Measurements from ENCODE around the gene NOLC1. TPM values are rescaled to one million over a fixed set of nuclear protein-coding genes. Genes with fewer than 3 reads are reported as not detected.
"Not testable (repeated sequence)": the region's sequence is repeated elsewhere in the genome, so short reads cannot be mapped to it uniquely, and the experiment has no call there.

The NOLC1 gene
- total RNA-seq, 2 experiments from 2014 or later = 57.0 to 64.3 TPM

GRCh38 chr10:102170602-102171001 lies 18.4 kb downstream of the NOLC1 start:
- H3K9me3 Mint-ChIP-seq = no peaks in the 10 kb centered on the region
- H3K27me3 Mint-ChIP-seq = peaks cover 5% of the 10 kb centered on the region
- ChIA-PET POLR2A (interaction anchor here (0.7 to 2.8 kb wide), 5 partner anchors 18 to 228 kb away, joined by 3 to 12 read pairs (median 3); partner anchors contain the start of gene NOLC1), CTCF (interaction anchor here (0.5 to 7.8 kb wide), 13 partner anchors 10 to 413 kb away, joined by 3 to 93 read pairs (median 11); partner anchors contain the start of genes ELOVL3 and PPRC1)
- peaks cover 20% of the 10 kb centered on the region for H3K4me1 Mint-ChIP-seq
- H3K27ac Mint-ChIP-seq = no peak overlapping the region
- H3K4me3 Mint-ChIP-seq = no peak overlapping the region
- no peak for DNase-seq
- no peaks in the 10 kb centered on the region for H3K36me3 Mint-ChIP-seq (ENCODE audit: low read depth)

DNA sequence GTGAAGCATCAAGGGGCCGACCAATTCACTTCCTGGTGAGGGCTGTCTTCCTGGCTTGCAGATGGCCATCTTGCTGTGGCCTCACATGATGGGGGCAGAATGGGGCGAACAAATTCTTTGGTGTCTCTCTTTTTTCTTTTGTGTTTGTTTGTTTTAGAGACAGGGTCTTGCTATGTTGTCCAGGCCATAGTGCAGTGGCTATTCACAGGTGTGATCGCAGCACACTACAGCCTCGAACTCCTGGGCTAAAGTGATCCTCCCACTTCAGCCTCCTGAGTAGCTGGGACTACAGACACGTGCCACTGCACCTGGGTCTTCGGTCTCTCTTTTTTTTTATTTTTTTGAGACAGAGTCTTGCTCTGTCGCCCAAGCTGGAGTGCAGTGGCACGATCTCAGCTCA lies 20.1 kb downstream of the NOLC1 start:
- POLR2A ChIA-PET = no interaction called here
- no peak overlapping the region for H3K4me3 Mint-ChIP-seq
- H3K27me3 Mint-ChIP-seq = peaks cover 5% of the 10 kb centered on the region
- DNase-seq = no peak
- H3K9me3 Mint-ChIP-seq = no peaks in the 10 kb centered on the region
- no peaks in the 10 kb centered on the region for H3K36me3 Mint-ChIP-seq (ENCODE audit: low read depth)
- H3K4me1 Mint-ChIP-seq = peaks cover 13% of the 10 kb centered on the region
- no peak overlapping the region for H3K27ac Mint-ChIP-seq
- CTCF ChIA-PET = interaction anchor here (0.6 to 7.8 kb wide), 2 partner anchors 58 to 151 kb away, joined by 4 to 90 read pairs; no protein-coding TSS in a partner anchor

DNA sequence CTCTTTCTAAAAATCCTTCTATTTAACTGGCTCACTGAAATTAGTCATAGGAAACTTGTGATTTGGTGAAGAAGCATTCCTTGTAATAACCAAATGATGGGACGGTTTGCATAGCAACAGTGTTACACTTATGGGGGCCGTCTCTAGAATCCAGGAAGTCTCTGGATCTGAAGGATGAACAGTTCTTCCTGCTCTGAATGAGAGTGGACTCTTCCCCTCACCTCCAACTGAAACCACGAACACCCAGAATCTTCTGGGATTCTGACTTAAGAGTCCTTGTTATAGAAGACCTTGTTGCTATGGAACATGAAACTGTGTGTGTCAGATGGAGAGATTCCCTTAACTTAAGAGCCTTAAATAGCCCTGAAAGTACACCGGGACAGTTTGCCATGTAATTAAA lies 23.2 kb downstream of the NOLC1 start:
- CTCF ChIA-PET = interaction anchor here (1.0 kb wide), 1 partner anchor 408 kb away, joined by 3 read pairs; no protein-coding TSS in a partner anchor
- Mint-ChIP-seq H3K4me1 (peaks cover 2% of the 10 kb centered on the region), H3K27ac (no peak overlapping the region), H3K27me3 (peaks cover 12% of the 10 kb centered on the region), H3K36me3 (ENCODE audit: low read depth) (no peaks in the 10 kb centered on the region), H3K4me3 (no peak overlapping the region), H3K9me3 (no peaks in the 10 kb centered on the region)
- POLR2A ChIA-PET = no interaction called here
- no peak for DNase-seq

GRCh38 chr10:102184606-102185005 lies 32.4 kb downstream of the NOLC1 start:
- H3K27ac Mint-ChIP-seq = no peak overlapping the region
- CTCF ChIA-PET = interaction anchor here (2.0 kb wide), 1 partner anchor 15 kb away, joined by 6 read pairs; no protein-coding TSS in a partner anchor

GRCh38 chr10:102185272-102185671 lies 33.1 kb downstream of the NOLC1 start:
- Mint-ChIP-seq H3K4me1 (peaks cover 17% of the 10 kb centered on the region), H3K36me3 (ENCODE audit: low read depth) (peaks cover 5% of the 10 kb centered on the region), H3K4me3 (no peak overlapping the region), H3K27ac (no peak overlapping the region), H3K27me3 (peaks cover 7% of the 10 kb centered on the region), H3K9me3 (peaks cover 13% of the 10 kb centered on the region)
- ChIA-PET CTCF (interaction anchor here (2.0 kb wide), 1 partner anchor 16 kb away, joined by 6 read pairs; no protein-coding TSS in a partner anchor), POLR2A (no interaction called here)
- DNase-seq = no peak

More at GRCh38 chr10:102184606-102185005, 32.4 kb downstream of the NOLC1 start:
- POLR2A ChIA-PET = no interaction called here
- H3K36me3 Mint-ChIP-seq (ENCODE audit: low read depth) = peaks cover 5% of the 10 kb centered on the region
- H3K27me3 Mint-ChIP-seq = peaks cover 7% of the 10 kb centered on the region
- H3K9me3 Mint-ChIP-seq = peaks cover 13% of the 10 kb centered on the region
- H3K4me3 Mint-ChIP-seq = no peak overlapping the region
- DNase-seq = no peak
- peaks cover 14% of the 10 kb centered on the region for H3K4me1 Mint-ChIP-seq

DNA sequence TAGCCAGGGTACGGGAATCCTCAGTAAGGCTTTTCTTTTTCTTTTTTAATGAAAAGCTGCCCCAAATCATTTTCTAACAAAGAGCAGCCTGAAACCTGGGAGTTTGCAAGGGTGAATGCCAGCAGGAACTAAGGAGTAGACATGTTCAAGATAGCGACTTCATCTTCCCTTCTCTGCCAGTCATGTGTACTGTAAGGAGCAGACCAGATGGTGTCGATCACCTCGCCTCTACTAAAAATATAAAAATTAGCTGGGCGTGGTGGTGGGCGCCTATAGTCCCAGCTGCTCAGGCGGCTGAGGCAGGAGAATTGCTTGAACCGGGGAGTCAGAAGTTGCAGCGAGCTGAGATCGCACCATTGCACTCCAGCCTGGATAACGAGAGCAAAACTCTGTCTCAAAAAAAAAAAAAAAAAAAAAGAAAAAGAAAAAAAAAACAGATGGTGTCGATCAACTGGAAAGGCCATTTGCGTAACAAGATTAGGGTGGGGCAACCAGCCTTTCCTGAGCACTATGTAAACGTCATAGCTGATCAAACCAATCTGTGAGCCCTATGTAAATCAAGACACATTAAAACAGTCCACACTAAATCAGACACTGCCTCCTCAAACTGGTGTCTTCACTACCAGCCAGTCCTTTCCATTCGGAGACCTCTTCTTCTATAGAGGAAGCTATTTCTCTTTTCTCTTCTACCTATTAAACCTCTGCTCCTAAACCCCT lies 33.8 kb downstream of the NOLC1 start:
- peaks cover 5% of the 10 kb centered on the region for H3K27me3 Mint-ChIP-seq
- peaks cover 17% of the 10 kb centered on the region for H3K4me1 Mint-ChIP-seq
- peaks cover 13% of the 10 kb centered on the region for H3K9me3 Mint-ChIP-seq
- no peak for DNase-seq
- no peak overlapping the region for H3K27ac Mint-ChIP-seq
- POLR2A ChIA-PET = no interaction called here
- peaks cover 5% of the 10 kb centered on the region for H3K36me3 Mint-ChIP-seq (ENCODE audit: low read depth)
- CTCF ChIA-PET = interaction anchor here (2.0 kb wide), 1 partner anchor 17 kb away, joined by 6 read pairs; no protein-coding TSS in a partner anchor
- H3K4me3 Mint-ChIP-seq = no peak overlapping the region

DNA sequence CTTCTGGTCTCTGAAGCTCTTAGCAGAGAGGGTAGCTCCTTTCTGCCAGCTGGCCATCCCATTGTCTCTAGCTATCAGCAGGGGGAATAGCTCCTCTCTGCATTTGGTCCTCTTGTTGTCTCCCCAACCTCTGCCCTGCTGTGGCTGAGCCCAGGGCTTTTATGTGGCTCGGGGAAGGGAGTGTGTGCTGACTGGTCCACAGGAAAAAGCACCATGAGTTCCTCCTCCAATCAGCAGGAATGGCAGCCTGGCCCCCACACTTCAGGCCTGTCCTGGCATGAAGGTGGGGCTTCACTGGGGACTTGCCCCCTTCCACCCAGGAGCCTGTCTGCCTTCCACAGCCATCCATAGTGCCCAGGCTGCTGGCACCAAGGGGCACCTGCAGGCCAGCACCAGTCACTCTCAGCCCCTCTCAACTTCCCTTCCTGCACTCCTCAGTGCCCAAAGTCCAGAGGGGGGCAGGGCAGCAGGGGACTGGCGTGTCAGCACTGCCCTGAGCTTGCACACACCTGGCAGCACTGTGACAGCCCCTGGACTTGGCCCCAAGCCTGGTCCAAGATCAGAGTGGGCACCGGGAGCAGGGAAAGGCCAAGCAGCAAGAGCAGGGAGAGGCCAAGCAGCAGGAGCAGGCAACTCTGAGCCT lies 36.2 kb downstream of the NOLC1 start:
- Mint-ChIP-seq H3K36me3 (ENCODE audit: low read depth) (peaks cover 12% of the 10 kb centered on the region), H3K4me1 (peaks cover 17% of the 10 kb centered on the region), H3K9me3 (peaks cover 28% of the 10 kb centered on the region), H3K4me3 (no peak overlapping the region), H3K27me3 (peaks cover 5% of the 10 kb centered on the region), H3K27ac (peak overlapping the region; percentile 78)
- CTCF ChIA-PET = interaction anchor here (0.6 to 3.3 kb wide), 6 partner anchors 11 to 42 kb away, joined by 3 to 32 read pairs (median 4); partner anchors contain the start of gene ELOVL3
- no peak for DNase-seq
- POLR2A ChIA-PET = interaction anchor here (0.5 to 2.2 kb wide), 4 partner anchors 19 to 232 kb away, joined by 3 to 12 read pairs (median 4); partner anchors contain the start of gene FBXL15

- DNase-seq = peak; percentile 47
- ChIA-PET CTCF (interaction anchor here (0.6 to 3.3 kb wide), 10 partner anchors 10 to 479 kb away, joined by 3 to 32 read pairs (median 4); partner anchors contain the start of gene ELOVL3), POLR2A (interaction anchor here (0.7 to 2.2 kb wide), 5 partner anchors 19 to 206 kb away, joined by 3 to 12 read pairs (median 3); partner anchors contain the start of genes NFKB2 and NOLC1)
- Mint-ChIP-seq H3K27ac (peak overlapping the region; percentile 78), H3K36me3 (ENCODE audit: low read depth) (peaks cover 14% of the 10 kb centered on the region), H3K9me3 (peaks cover 30% of the 10 kb centered on the region), H3K4me3 (peak overlapping the region; percentile 31), H3K4me1 (peaks cover 17% of the 10 kb centered on the region)
- H3K27me3 Mint-ChIP-seq = not testable (repeated sequence)
Observed at GRCh38 chr10:102188941-102189898, 37.0 kb downstream of the NOLC1 start.

DNA sequence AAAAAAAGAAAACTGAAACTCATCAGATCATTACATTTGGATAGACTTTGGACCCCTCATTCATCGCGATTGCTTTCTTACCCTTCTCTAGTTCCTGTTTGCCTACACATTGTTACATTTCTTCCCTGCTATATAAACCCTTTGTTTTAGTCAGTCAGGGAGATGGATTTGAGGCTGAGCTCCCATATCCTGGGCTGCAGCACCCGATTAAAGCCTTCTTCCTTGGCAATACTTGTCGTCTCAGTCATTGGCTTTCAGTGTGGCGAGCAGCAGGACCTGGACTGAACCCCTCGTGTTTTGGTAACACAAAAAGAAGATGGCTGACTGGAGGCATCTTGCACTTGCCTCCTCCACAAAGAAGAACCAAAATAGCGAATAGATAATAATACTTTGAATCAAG lies 39.8 kb downstream of the NOLC1 start:
- Mint-ChIP-seq H3K4me1 (peaks cover 17% of the 10 kb centered on the region), H3K4me3 (no peak overlapping the region), H3K27me3 (no peaks in the 10 kb centered on the region), H3K9me3 (peaks cover 17% of the 10 kb centered on the region), H3K27ac (no peak overlapping the region), H3K36me3 (ENCODE audit: low read depth) (peaks cover 11% of the 10 kb centered on the region)
- CTCF ChIA-PET = interaction anchor here (0.6 kb wide), 1 partner anchor 22 kb away, joined by 3 read pairs; no protein-coding TSS in a partner anchor
- POLR2A ChIA-PET = no interaction called here
- DNase-seq = no peak

DNA sequence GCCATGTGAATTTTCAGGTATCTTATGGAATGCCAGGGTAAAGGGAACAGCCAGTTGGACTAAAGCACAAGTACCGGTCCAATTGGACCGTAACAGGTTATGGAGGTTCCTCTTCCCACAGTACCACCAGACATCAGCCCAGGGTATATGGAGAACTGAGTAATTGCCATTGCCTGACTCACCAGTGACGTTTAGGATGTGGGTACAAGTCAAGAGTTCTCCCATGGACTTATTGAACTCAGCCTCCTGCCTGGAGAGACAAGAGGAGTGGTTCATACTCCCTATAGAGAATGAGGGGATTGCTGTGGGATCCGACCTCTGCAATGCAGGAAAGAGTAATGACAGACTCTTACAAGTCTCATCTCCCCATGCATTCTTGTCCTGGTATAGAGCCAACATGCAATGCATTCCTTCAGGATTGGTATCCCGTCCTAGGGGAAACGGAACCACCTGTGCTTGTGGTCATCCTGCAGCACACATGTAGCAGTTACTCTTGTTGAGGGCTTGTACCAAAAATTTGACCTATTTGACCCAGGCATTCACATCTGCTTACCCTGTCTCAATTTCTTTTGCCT lies 43.2 kb downstream of the NOLC1 start:
- Mint-ChIP-seq H3K27ac (no peak overlapping the region), H3K27me3 (peaks cover 2% of the 10 kb centered on the region), H3K36me3 (ENCODE audit: low read depth) (peaks cover 8% of the 10 kb centered on the region), H3K4me3 (no peak overlapping the region), H3K9me3 (peaks cover 20% of the 10 kb centered on the region), H3K4me1 (no peaks in the 10 kb centered on the region)
- no peak for DNase-seq
- POLR2A ChIA-PET = no interaction called here
- CTCF ChIA-PET = no interaction called here

DNA sequence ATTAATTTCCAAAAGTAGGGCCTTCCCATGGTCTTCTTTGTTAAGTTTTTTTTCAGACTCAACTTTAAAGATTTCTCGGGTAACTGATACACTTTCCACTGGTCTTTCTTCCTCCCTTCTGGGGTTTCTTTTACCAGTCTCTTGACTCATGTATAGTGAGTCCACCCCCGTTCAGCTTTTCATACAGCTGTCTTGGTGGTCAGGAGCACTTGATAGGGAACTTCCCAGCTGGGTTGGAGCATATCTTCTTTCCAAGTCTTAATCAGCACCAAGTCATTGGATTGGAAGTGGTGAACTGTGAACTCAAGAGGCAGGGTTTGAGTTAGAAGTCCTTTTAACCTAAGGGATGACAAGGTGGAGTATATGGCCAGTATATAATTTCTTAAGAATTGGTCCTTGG lies 44.7 kb downstream of the NOLC1 start:
- Mint-ChIP-seq H3K27me3 (peaks cover 2% of the 10 kb centered on the region), H3K9me3 (peaks cover 13% of the 10 kb centered on the region), H3K36me3 (ENCODE audit: low read depth) (peaks cover 3% of the 10 kb centered on the region), H3K27ac (no peak overlapping the region), H3K4me1 (no peaks in the 10 kb centered on the region), H3K4me3 (no peak overlapping the region)
- ChIA-PET POLR2A (no interaction called here), CTCF (no interaction called here)
- DNase-seq = no peak

DNA sequence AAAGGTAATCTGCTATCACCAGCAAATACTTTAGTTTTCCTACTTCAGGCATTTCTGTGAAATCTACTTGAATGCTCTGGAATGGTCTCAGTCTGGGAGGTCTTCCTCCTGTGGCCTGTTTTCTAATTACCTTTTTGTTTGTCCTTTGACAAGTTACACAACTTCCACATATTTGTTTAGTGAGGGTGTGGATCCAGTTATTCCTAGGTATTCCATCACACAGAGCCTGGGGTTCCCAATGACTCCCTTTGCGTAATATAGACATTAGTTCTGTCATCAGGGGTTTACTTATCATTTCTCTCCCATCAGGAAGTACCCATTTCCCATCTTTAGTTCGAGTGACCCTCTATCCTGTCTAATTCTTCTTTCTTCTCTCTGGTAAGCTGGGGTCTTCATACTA lies 45.8 kb downstream of the NOLC1 start:
- peaks cover 6% of the 10 kb centered on the region for H3K27me3 Mint-ChIP-seq
- ChIA-PET CTCF (no interaction called here), POLR2A (no interaction called here)
- no peak overlapping the region for H3K4me3 Mint-ChIP-seq
- peaks cover 3% of the 10 kb centered on the region for H3K36me3 Mint-ChIP-seq (ENCODE audit: low read depth)
- DNase-seq = no peak
- H3K27ac Mint-ChIP-seq = no peak overlapping the region
- peaks cover 4% of the 10 kb centered on the region for H3K4me1 Mint-ChIP-seq
- H3K9me3 Mint-ChIP-seq = peaks cover 7% of the 10 kb centered on the region

Data from activated CD4-positive, alpha-beta memory T cell treated with anti-CD3 and anti-CD28 coated beads, Interleukin-2, amount 10 ng/mL, durations not matched to agents 7 days and 5 days (primary cell).